HG03139 (cell line): ENCODE data around the gene ARMC7.
"Not testable (repeated sequence)": the region's sequence is repeated elsewhere in the genome, so short reads cannot be mapped to it uniquely, and the experiment has no call there.

Source experiments
- ATAC-seq: cut with Tn5 transposase; IDR thresholded peaks from one replicate; pipeline ENCODE4 v1.9.1; 2021; ENCODE audit not compliant: unreplicated experiment

The ARMC7 gene

DNA sequence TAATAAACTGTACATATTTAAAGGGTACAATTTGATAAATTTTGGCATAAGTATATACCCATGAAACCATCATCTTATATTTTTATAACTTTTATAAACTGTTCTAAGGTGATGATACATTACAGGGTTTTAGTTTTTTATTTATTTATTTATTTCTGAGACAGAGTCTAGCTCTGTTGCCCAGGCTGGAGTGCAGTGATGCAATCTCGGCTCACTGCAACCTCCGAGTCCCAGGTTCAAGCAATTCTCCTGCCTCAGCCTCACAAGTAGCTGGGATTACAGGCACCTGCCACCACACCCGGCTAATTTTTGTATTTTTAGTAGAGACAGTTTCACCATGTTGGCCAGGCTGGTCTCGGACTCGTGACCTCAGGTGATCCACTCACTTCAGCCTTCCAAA lies 18.2 kb downstream of the ARMC7 start:
- not testable (repeated sequence) for ATAC-seq

DNA sequence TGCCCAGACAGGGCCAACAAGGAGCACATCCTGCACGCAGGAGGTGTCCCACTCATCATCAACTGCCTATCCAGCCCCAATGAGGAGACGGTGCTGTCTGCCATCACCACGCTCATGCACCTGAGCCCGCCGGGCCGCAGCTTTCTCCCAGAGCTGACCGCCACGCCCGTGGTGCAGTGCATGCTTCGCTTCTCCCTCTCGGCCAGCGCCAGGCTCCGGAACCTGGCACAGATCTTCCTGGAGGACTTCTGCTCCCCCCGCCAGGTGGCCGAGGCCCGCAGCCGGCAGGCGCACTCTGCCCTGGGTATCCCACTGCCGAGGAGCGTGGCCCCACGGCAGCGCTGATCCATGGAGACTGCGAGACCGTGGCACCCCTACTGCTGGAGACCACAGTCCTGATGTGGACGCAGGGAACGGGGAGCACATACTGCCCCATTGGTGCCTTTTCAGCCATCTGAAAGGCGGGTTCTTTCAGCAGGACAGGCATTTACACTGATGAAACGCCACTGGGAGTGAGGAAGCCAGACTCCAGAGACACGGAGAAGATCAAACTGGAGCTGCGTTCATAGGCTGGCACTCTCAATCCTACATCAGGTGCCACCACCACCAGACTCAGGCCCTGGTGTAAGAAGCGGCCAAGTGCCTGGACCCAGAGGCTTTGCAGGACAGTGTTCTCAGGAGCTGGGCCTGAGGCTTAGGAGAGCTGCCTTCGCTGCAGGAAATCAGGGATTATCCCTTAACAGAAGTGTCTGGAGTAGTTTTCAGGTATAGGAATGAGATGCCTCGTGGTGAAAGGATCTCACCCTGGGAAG lies 19.1 kb downstream of the ARMC7 start:
- ATAC-seq: no peak

DNA sequence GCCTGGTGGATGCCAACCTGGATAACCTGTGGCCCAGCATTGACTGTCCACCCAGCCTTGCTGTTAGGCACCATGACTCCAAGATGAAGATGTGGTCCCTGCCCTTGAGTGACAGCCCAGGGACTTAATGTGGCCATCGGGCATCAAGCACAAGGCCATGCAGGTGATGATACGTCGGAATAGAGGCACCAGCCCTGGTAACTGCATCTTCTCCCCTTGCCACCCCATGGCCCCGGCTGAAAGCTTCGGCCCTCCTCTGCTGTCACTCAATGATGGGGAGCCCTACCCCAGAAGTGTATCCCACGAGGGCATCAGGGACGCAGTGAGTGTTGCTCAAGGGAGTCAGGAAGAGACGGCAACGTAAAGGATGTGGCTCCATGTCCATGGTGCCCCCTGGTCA lies 19.8 kb downstream of the ARMC7 start:
- no peak for ATAC-seq

DNA sequence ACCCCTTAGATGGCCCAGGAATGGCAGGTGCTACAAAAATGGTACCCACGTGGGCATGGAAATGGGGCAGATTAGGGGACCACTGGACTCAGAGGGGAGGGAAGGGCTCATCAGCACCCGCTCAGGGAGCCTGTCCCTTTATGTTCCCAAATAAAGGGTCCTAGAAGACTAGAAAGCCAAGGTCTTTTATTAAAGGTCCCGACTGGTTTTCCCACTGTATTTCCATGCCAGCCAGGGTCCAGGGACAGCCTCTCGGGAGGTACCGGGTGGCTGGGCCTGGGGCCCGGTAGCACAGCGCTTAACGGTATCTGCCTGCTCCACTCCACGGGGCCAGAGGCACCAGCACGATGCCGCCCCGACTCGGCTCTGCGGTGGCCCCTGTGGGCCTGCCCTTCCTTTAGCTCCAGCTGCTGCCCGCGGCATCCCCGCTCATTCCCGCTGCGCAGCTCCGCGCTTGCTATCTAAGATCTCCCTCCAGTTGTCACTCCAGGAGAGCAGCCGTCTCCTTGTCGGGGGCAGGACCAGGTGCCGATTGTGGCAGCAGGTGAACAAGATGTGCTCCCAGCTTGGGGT lies 20.4 kb downstream of the ARMC7 start:
- ATAC-seq: no peak

DNA sequence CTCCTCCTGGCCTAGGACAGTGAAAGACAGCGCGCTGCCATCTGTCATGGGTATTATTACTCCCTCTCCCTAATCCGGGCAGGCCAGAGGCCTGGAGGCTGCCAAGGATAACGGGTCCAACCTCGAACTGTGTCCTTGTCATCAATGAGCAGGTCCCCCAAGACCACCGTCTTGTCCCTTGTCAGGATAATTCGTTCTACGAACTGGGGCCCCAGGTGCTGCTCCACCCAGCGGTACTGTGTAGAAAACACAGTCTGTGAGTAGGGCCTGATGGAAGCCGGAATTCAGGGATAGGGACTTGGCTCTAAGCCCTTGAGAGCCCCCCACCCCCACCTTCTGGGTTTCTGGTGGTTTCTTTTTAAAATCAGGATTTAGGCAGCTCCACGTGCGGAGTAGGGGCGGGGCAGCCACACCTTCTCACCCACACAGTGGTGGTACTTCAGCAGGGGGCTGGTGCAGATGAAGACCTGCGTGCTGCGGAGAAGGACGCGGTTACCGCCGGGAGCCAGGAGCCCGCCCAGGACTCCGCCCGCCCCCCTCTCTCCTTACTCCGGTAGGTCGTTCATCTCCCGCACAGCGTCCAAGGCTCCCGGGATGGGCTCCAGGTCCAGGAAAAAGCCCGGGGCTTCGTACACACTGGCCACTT lies 21.0 kb downstream of the ARMC7 start:
- no peak for ATAC-seq

DNA sequence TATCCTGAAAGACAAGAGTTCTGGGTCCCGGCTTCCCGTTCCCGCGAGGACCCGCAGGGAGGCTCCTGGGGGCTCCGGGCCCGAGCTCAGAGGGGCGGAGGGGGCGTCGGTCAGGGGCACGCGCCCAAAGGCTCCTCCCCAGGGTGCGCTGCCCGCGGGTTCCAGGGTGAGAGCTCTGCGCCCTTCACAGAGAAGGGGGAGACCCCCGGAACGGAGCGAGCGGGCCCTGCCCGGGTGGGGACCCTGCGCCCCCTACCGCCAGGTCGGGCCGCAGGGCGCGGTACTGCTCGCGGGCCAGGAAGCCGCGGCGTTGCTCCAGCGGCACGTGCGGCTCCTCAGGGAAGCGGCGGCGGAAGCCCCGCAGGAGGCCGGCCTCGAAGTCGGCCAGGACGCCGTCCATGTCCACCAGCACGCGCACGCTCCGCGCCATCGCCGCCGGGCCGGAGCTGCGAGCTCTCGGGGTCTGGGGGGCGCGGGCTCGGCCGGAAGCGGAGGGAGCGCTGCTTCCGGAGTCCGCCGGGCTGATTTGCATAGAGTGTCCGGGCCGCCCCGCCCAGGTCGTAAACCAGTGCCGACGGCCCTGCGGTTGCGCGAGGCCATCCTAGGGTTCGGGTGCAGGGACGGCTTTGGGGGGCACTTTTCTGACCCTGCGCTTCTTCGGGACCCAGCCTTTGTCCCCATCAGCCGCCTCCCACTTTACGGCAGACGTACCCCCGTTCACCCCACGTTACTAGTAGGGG lies 21.7 kb downstream of the ARMC7 start, which contains the start of gene NT5C:
Gene NT5C, minus strand, starts transcription at position 465 of the 740 bp plus-strand sequence. Its CDS starts 35 bp downstream, at position 430.
- ATAC-seq: peak; percentile 76

DNA sequence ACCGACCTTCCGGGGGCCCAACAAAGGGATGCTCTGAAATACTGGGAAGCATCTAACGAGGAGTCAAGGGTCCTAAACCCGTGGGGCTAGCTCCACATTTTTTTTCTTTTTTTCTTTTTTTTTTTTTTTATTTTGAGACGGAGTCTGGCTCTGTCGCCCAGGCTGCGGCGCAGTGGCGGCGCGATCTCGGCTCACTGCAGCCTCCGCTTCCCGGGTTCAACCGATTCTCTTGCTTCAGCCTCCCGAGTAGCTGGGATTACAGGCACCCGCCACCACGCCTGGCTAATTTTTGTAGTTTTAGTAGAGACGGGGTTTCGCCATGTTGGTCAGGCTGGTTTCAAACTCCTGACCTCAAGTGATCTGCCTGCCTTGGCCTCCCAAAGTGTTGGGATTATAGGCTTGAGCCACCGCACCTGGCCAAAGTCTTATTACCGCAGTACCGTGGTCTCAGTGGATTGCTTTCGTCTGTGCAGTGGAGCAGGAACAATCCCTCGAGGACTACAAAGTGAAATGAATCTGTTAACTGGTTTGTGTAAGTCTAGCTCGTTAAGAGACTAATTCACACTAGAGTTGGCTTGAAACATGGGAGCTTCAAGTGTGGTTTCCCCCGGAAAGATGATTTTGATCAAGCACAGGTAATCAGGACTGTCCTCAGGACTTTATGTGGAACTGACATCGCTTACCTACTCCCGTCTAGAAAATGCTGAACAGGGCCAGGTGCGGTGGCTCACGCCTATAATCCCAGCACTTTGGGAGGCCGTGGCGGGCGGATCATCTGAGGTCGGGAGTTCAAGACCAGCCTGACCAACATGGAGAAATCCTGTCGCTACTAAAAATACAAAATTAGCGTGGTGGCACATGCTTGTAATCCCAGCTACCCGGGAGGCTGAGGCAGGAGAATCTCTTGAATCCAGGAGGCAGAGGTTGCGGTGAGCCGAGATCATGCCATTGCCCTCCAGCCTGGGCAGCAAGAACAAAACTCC lies 22.5 kb downstream of the ARMC7 start:
- ATAC-seq: not testable (repeated sequence)

DNA sequence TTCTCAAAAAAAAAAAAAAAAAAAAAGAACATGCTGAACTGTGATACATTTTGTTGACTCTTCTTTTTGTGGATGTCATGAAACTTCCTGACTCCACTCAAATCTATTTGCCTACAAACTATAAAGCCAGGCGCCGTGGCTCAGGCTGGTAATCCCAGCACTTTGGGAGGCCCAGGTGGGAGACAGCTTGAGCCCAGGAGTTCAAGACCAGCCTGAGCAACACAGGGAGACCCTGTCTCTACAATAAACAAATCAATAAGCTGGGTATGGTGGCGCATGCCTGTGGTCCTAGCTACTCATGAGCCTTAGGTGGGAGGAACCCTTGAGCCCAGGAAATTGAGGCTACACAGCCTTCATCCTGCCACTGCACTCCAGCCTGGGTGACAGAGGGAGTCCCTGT lies 23.2 kb downstream of the ARMC7 start:
- ATAC-seq: no peak

DNA sequence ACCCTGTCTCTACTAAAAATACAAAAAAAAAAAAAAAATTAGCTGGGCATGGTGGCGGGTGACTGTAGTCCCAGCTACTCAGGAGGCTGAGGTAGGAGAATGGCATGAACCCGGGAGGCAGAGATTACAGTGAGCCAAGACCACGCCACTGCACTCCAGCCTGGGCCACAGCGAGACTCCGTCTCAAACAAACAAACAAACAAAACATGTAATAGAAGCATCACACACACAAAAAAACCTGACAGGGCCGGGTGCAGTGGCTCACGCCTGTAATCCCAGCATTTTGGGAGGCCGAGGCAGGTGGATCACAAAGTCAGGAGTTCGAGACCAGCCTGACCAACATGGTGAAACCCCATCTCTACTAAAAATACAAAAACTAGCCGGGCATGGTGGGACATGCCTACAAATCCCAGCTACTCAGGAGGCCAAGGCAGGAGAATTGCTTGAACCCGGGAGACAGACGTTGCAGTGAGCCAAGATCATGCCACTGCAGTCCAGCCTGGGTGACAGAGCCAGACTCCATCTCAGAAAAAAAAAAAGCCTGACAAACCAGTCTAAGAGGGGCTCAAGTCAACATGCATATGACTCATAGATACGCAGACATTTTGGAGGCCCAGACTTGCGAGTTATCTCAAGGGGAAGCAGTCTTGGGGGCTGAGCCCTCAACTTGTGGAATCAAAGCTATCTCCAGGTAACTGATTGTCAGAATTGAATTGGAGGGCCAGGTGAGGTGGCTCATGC lies 24.0 kb downstream of the ARMC7 start:
- not testable (repeated sequence) for ATAC-seq

DNA sequence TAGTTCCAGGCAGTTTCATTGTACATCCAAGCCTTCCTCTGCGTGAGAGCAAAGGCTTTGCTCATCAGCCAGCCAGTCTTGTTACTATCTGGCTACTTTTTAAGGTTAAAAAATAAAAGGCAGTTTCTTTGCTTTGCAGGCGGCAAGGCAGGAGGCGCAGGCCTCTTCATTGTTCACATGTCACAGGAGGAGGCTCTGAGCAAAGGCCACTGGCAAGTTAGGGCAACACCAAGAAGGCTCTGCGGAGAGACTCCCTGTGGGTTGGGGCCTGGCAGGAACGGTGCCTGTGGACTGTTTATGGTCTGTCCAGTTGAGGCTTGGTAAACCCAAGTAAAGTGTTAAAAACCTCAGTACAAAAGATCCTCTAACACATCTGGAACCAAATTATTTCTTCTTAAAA lies 25.7 kb downstream of the ARMC7 start:
- no peak for ATAC-seq

DNA sequence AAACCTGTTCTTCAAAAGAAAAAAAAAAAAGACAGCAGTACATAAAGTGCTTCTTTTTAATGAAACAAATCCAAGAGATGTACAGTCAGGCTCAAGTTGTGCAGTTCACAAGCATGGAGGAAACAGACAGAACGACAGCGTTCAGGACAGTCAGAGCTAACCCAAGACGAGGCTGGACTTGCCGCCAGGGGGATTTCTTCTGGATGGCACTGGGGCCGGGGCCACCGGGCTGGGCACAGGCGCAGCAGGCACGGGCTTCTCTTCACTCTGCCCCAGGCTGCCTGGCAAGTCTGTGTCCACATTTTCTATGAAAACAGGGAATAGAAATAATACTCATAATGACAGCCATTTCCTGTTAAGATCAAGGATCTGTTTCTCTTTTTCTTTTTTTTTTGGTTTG lies 26.2 kb downstream of the ARMC7 start:
- no peak for ATAC-seq

DNA sequence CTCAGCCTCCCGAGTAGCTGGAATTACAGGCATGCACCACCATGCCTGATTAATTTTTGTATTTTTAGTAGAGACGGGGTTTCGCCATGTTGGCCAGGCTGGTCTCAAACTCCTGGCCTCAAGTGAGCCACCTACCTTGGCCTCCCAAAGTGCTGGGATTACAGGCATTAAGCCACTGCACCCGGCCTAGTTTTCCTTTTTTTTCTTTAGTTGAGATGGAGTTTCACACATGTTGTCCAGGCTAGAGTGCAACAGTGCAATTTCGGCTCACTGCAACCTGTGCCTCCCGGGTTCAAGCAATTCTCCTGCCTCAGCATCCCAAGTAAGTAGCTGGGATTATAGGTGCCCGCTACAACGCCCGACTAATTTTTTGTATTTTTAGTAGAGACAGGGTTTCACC lies 28.0 kb downstream of the ARMC7 start:
- not testable (repeated sequence) for ATAC-seq

DNA sequence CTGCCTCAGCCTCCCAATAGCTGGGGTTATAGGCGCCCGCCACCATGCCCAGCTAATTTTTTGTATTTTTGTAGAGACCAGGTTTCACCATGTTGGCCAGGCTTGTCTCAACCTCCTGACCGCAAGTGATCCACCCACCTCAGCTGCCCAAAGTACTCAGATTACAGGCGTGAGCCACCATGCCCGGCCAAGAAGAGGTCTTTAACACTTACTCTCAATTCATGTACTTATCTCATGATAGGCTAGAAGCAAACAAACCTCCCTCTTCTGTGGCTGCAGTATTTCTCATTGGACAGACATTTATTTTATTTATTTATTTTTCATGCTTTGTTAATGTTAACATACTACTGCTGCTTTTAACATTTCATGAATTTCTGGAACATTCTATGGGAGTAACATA lies 28.8 kb downstream of the ARMC7 start:
- ATAC-seq: no peak

DNA sequence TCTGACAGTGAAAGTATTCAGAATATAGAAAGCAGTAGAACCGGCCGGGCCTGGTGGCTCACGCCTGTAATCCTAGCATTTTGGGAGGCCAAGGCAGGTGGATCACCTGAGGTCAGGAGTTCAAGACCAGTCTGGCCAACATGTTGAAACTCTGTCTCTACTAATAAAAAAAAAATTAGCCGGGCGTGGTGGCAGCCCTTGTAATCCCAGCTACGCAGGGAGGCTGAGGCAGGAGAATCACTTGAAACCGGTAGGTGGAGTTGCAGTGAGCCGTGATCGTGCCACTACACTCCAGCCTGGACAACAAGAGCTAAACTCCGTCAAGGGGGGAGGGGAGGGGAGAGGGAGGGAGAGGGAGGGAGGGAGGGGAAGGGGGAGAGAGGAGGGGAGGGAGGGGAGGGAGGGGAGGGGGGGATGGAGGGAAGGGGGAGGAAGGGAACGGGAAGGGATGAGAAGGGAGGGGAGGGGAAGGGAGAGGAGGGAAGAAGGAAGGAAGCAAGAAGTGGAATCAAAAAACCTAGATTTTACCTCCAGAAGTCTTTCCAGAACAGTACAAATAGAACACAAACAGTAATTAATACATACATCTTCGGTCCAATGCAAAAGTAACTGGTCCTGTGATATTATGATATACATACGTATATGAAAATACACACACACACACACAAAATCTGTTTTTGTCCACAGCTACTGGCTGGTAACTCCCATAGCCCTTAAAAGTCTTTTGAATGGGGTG lies 32.6 kb downstream of the ARMC7 start:
- no peak for ATAC-seq

DNA sequence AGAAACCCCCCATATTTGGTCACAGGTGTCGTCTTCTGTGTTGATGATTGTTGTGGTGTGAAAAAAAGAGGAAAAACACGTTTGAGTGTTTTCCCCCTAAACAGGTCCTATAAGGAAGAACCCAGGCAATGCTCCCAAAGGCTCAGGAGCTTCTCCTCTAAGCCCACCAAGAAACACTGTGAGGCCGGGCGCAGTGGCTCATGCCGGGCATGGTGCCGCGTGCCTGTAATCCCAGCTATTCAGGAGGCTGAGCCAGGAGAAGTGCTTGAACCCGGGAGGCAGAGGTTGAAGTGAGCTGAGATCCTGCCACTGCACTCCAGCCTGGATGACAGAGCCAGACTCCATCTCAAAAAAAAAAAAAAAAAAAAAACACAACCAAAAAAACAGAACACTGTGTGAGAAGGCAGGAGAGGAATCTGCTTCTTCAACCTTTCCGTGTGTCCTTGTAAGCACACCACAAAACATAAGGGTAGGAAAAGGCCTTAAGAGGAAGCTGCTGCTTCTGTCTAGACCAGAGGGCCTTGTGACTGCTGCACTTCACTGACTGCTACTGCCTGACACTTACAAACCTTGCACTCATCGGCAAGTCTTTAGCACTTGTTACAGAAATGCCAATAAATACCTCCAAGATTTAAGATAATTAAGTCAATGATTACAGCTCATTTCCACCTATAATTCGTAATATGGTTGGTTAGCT lies 35.2 kb downstream of the ARMC7 start:
- no peak for ATAC-seq

DNA sequence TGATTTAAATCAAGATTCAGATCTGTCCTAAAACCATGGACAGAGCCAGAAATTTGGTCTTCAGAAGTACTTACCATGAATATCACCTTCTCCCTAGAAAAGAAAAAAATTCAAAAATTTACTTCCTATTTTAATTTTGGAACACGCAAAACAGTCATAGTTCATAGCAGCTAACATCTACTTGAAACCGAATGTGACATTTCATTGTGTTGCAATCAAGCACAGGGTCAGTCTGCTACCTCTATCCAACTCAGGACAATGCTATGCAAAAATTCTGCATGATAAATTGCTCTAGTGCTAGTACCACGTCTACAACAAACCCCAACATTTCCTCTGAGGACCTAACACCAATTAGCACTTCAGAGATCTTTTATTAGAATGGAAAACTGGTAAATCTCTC lies 36.8 kb downstream of the ARMC7 start:
- ATAC-seq: no peak

DNA sequence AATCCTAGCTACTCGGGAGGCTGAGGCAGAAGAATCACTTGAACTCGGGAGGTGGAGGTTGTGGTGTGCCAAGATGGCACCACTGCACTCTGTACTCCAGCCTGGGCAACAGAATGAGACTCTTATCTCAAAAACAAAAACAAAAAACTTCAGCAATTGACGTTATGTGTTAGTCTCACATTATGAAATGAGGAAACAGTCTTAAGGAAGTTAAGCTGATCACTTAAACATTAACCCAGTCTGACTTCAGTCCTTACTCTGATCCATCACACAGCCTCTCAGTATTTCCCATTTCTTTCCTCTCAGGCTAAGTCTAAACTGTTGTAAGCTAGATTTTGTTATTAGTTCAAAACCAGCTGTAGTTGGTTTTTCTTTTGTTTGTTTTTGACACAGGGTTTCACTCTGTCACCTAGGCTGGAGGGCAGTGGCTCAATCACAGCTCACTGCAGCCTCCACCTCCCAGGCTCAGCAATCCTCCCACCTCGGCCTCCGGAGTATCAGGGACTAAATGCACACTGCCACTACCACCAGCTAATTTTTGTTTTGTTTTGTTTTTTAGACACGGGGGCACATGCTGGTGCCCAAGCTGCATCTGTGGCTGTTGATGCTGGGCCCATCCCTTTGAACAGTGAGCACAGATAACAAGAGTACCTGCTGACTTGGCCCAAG lies 38.2 kb downstream of the ARMC7 start:
- no peak for ATAC-seq

DNA sequence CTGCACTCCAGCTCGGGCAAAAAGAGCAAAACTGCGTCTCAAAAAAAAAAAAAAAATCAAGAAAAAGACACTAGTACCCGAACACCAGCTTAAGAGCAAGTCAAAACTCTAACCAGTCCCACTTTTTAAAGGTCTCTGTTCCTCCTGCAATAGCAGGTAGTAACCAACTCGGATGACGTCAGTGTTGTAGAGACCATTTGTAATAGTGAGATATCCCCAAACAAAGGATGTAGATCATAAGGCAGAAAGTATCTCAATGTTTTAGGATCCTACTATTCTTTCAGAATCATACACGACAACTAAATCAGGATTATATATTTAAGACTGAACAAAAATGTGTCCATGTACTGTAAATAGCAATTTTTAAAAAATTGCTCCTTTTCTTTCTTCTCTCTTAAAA lies 42.2 kb downstream of the ARMC7 start:
- no peak for ATAC-seq
